NT2/D1 (cell line): Measurements from ENCODE around the gene FEZF1.

Source experiments
- SUZ12 ChIP-seq: IDR thresholded peaks from 2 replicates; pipeline ENCODE4 v1.6.1; 2011; ENCODE audit not compliant: insufficient read length, insufficient read depth; ENCODE audit errors: extremely low read depth
- YY1 ChIP-seq: IDR thresholded peaks from 2 replicates; pipeline ENCODE4 v1.6.1; 2011; ENCODE audit not compliant: insufficient read length, insufficient read depth
- ZNF274 ChIP-seq: IDR thresholded peaks from 2 replicates; pipeline ENCODE4 v1.6.1; 2011; ENCODE audit warnings: mild to moderate bottlenecking, low read depth, low read length

- TF ChIP-seq YY1 (no peak), ZNF274 (no peak), SUZ12 (no peak)
These were observed 42.3 kb downstream of the FEZF1 start for GRCh38 chr7:122262246-122262645.
